Kidney (tissue), 14 donors: ENCODE results near the gene PIK3AP1. TPM values are rescaled to one million over a fixed set of nuclear protein-coding genes. Genes with fewer than 3 reads are reported as not detected.

Source experiments
- DNase-seq, 5 donors: peaks; one replicate each; pipeline ENCODE4 v3.0.0-alpha.2; 2013 to 2020
- FAIRE-seq: peaks from 2 replicates; lab custom pipeline; 2012; peaks lifted over from hg19 to GRCh38; lab: Jason Lieb, UNC
- H3K27ac ChIP-seq, 2 donors: one replicate each; pipeline ENCODE4 v1.7.0; 2013; ENCODE audit warnings: low read depth in 2 of 2, low read length in 2 of 2, inconsistent platforms in 1 of 2
- H3K27me3 ChIP-seq: one replicate; pipeline ENCODE4 v1.7.1; 2013; ENCODE audit warnings: low read length, inconsistent platforms; ENCODE audit not compliant: control insufficient read depth, insufficient read depth
- H3K36me3 ChIP-seq, 3 donors: one replicate each; pipeline versions ENCODE4 v1.7.0 to v1.7.1; 2013; ENCODE audit warnings: low read length in 3 of 3, control low read depth in 1 of 3, inconsistent platforms in 1 of 3; ENCODE audit not compliant: insufficient read depth in 3 of 3, control insufficient read depth in 2 of 3
- H3K4me1 ChIP-seq, 3 donors: one replicate each; pipeline versions ENCODE4 v1.7.0 to v1.7.1; 2013; ENCODE audit warnings: low read length in 3 of 3, inconsistent platforms in 1 of 3, low read depth in 1 of 3; ENCODE audit not compliant: control insufficient read depth in 2 of 3, insufficient read depth in 2 of 3
- H3K4me3 ChIP-seq, 3 donors: one replicate each; pipeline versions ENCODE4 v1.7.0 to v1.8.1; 2013; ENCODE audit warnings: low read length in 3 of 3, control low read depth in 1 of 3, inconsistent platforms in 1 of 3
- H3K9ac ChIP-seq, 3 donors: one replicate each; pipeline versions ENCODE4 v1.7.0 to v1.7.1; 2013; ENCODE audit warnings: low read length in 3 of 3, control low read depth in 1 of 3, inconsistent platforms in 1 of 3
- H3K9me3 ChIP-seq, 3 donors: one replicate each; pipeline versions ENCODE4 v1.7.0 to v1.7.1; 2013; ENCODE audit warnings: low read length in 3 of 3, control low read depth in 1 of 3, inconsistent platforms in 1 of 3; ENCODE audit not compliant: control insufficient read depth in 2 of 3, insufficient read depth in 1 of 3
- intact Hi-C: fragments of 100-400 bp; cut with DNase I; formaldehyde crosslinking; loops from one replicate; pipeline ENCODE4 v1.11.1; 2022
- polyA plus RNA-seq: library from polyadenylated mRNA; stranded (reverse); fragments of 350-450 nt; fragmentation: Illumina TruSeq; extraction: RNeasy Lipid Tissue Mini Kit (QIAGEN cat#74804); gene quantifications from one replicate; pipeline ENCODE4 v1.2.3, GENCODE V29; 2014; ENCODE audit warnings: low read depth, low replicate concordance; ENCODE audit not compliant: insufficient read depth
- total RNA-seq: library from RNA; stranded (reverse); fragmentation: NEBNext Ultra II Directional; extraction: Animal tissue kit (Norgen Biotek cat#: 25700); gene quantifications from one replicate; pipeline ENCODE4 v1.2.1, GENCODE V29; 2021
- TF ChIP-seq, protein P1 (sequence below): IDR thresholded peaks from 3 replicates; pipeline ENCODE4 v1.5.1; 2012; ENCODE audit warnings: mild to moderate bottlenecking, moderate library complexity, borderline replicate concordance; ENCODE audit not compliant: insufficient read depth; ENCODE audit errors: extremely low read depth
- donor health status: control.
- donor health status: control.
- donor health status: control.
- donor health status: control.
- donor health status: control.
- donor health status: DM: yes; HTN: yes; CAD: no.
- donor health status: Normal renal cell carcinoma (clear cell type).

Gene PIK3AP1
- total and polyA plus RNA-seq, 2 donors from 2014 or later = 6.5 to 28.4 TPM

DNA sequence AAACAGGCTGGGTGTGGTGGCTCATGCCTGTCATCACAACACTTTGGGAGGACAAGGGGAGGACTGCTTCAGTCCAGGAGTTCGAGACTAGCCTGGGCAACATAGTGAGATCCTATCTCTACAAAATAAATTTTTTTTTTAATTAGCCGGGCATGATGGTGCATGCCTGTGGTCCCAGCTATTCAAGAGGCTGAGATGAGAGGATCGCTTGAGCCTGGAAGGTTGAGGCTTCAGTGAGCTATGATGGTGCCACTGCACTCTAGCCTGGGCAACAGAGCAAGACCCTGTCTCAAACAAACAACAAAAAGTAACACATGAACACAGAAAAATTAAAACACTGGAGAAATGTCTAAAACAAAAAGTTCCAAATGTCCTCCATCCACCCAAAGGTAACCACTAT, 22.9 kb downstream of the PIK3AP1 start:
- H3K27ac ChIP-seq = no peak overlapping the region
- intact Hi-C loops = no loop called here
- no peaks in the 10 kb centered on the region for H3K9me3 ChIP-seq
- TF ChIP-seq, protein P1, sequence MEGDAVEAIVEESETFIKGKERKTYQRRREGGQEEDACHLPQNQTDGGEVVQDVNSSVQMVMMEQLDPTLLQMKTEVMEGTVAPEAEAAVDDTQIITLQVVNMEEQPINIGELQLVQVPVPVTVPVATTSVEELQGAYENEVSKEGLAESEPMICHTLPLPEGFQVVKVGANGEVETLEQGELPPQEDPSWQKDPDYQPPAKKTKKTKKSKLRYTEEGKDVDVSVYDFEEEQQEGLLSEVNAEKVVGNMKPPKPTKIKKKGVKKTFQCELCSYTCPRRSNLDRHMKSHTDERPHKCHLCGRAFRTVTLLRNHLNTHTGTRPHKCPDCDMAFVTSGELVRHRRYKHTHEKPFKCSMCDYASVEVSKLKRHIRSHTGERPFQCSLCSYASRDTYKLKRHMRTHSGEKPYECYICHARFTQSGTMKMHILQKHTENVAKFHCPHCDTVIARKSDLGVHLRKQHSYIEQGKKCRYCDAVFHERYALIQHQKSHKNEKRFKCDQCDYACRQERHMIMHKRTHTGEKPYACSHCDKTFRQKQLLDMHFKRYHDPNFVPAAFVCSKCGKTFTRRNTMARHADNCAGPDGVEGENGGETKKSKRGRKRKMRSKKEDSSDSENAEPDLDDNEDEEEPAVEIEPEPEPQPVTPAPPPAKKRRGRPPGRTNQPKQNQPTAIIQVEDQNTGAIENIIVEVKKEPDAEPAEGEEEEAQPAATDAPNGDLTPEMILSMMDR = no peak
- DNase-seq (no peak), FAIRE-seq (no peak)
- H3K4me1 ChIP-seq = no peaks in the 10 kb centered on the region
- no peak overlapping the region for H3K9ac ChIP-seq
- no peaks in the 10 kb centered on the region for H3K36me3 ChIP-seq
- no peak overlapping the region for H3K4me3 ChIP-seq
- no peaks in the 10 kb centered on the region for H3K27me3 ChIP-seq

DNA sequence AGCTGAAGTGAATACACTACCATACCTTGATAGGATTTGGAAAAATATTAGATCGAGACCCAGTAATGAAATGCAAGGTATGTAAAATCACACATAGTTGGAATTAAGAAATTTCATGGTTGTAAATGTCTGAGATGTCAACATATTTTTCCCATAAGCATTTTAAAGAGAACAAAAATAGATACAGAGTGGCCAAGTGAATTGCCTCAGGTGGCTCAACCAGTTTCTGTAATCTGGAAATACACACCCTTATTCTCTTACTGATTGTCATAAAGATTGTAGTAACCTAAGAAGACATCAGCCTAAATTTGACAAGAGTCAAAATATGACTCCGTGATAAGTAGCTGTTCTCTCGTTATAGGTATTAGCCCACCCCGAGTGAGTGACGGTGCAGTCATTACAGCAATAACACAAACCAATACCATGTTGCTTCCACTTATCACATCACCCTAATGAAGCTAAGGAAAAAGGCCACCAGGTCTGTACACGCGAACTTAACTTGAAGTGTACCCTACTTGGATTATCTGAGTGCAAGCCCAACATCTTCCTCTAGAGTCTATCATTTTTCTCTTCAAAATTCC, 23.4 kb downstream of the PIK3AP1 start:
- no peaks in the 10 kb centered on the region for H3K27me3 ChIP-seq
- FAIRE-seq (no peak), DNase-seq (no peak)
- no peaks in the 10 kb centered on the region for H3K36me3 ChIP-seq
- TF ChIP-seq, protein P1 = no peak
- H3K27ac ChIP-seq = no peak overlapping the region
- intact Hi-C loops = no loop called here
- no peak overlapping the region for H3K4me3 ChIP-seq
- H3K4me1 ChIP-seq = no peaks in the 10 kb centered on the region
- no peaks in the 10 kb centered on the region for H3K9me3 ChIP-seq
- H3K9ac ChIP-seq = no peak overlapping the region

DNA sequence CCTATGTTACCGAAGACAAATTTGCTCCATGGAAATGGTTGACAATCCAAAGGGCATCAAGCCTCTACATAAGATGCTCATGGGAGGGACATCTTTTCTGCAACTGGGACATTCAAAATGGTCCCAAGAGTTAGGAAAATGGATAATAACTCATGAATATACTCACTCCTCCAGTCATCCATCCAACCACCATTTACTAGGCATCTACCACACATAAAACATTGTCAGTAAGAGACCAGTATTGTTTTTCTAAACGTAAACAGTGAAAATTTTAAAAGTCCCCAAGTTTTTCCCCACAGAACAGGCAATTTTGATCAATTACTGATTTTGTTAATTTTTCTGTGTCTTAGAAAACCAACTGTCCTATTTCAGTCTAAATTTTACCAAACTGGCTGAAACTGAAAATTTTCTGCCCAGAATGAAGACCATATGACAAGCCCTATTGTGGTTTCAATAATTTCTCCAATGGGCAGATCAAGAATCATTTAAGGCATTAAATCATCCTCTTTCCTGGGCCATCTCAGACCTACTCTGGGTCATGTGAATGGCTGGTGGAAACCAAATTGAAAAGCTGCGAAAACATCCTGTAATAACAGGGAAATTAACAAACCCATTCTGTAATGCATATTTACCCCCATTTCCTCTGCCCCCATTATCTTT, 24.2 kb downstream of the PIK3AP1 start:
- TF ChIP-seq, protein P1 = no peak
- intact Hi-C loops = no loop called here

More for the DNA sequence above, 24.2 kb downstream of the PIK3AP1 start:
- Histone ChIP-seq H3K4me1 (no peaks in the 10 kb centered on the region), H3K27ac (no peak overlapping the region), H3K9me3 (no peaks in the 10 kb centered on the region), H3K36me3 (no peaks in the 10 kb centered on the region), H3K9ac (no peak overlapping the region), H3K4me3 (no peak overlapping the region), H3K27me3 (no peaks in the 10 kb centered on the region)
- FAIRE-seq = no peak
- DNase-seq = no peak
